ENCODE results near the gene DAB2.
A peak's percentile ranks its signal among the peaks of the same experiment; 100 is the strongest.

DAB2 gene

GRCh38 chr5:39424736-39425637, at the start of gene DAB2:
Gene DAB2 (minus strand): TSS chr5:39424980. CDS start chr5:39394320, 30,660 bp downstream.
- DNase-seq: peak; percentile 43

DNA sequence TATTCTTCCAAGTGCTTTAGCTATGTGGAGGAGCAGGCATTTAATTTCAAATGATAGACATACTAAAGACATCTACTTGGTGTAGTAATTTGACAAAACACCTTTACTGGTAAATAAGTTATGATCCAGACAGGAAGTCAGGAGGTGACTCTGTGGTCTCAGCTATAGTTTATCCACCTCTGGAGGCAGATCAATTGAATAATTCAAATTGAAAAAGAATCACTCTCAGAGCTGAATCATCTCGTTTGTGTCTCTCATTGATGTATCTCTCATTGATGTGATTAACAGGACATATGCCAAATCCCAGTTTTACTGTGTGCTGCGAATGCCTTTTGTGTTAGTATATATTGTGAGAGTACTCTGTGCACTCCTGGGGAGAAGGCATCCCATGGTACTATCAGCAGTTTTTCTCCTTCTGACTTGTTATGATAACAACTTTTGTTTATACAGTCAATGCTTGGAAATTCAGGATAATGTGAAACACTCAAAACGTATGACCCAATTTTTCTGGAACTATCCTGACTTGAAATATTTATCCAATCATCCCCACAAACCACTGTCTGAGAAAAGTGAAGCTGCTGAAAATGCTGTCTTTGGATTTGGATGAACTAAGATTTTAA, 48.5 kb upstream of the DAB2 start:
- no peak for DNase-seq

DNA sequence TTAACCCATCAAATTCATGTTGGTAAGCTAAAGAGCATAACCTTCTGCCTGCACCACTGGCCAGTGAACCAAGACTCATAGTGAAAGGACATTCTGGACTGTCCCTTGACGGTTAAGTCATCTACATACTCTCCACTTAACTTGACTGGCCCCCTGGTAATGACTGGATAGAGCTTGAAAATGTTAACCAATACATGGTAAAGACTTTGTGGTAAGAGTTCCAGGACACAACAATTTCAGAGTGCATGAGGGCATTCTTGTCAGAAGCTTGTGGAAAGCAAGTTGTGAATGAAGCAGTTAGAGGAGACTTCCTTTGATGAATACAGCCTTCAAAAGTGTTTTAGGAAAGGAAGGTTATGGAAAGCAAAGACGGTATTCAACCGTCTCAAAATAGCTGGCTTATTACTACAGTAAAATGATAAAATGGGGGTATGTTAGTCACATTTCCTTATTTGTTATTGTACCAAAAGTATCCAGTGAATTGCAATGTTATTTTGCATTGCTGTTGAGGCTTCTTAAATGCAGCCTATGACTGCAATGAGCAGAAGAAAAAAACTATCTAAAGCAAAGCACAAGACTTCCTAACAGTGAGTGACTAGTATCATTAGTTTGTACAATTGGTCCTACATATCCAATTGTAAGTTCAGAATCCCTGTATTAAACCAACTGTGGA, 47.2 kb upstream of the DAB2 start:
- DNase-seq: no peak

DNA sequence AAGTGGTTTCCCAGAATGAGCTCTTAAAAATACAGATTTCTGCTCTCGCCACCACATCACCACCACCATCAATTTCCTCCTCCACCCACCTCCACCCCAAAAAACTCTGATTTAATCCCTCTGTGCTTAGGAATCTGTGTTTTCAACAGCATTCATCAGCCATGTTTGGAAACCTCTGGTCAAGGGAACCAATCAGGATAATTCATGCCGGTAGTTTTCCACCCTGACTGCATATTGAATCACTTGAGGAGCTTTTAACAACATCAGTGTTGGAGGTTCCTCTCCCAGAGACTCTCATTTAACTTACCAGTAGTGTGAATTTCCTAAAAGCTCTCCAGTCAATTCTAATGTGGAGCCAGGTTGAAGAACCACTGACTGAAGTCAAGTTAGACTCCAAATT, 46.0 kb upstream of the DAB2 start:
- DNase-seq: no peak

GRCh38 chr5:39469777-39470415, 45.1 kb upstream of the DAB2 start:
- no peak for DNase-seq

GRCh38 chr5:39469176-39469575, 44.4 kb upstream of the DAB2 start:
- DNase-seq: no peak

- DNase-seq: no peak
These were observed 42.1 kb upstream of the DAB2 start for GRCh38 chr5:39466846-39467245.

- no peak for DNase-seq
These were observed 41.1 kb upstream of the DAB2 start for GRCh38 chr5:39465843-39466242.

DNA sequence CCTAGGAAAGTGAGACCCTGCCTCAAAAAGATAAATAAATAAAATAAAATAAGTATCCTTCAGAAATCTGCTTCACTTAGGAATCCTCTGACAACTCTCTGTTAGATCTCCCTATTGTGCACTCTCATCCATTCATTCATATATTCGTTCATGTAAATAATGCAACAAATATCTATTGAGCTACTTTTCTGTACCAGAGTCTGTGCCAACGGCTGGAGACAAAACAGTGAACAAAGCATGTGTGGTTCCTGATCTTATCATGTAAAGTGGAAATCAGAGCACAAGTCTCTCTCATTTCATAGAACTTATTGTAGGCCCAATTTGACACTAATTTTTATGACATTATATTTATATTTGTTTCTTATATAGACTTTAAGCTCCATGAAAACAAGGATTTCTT, 40.3 kb upstream of the DAB2 start:
- DNase-seq: no peak

- DNase-seq: no peak
These were observed 39.3 kb upstream of the DAB2 start for GRCh38 chr5:39464088-39464487.

DNA sequence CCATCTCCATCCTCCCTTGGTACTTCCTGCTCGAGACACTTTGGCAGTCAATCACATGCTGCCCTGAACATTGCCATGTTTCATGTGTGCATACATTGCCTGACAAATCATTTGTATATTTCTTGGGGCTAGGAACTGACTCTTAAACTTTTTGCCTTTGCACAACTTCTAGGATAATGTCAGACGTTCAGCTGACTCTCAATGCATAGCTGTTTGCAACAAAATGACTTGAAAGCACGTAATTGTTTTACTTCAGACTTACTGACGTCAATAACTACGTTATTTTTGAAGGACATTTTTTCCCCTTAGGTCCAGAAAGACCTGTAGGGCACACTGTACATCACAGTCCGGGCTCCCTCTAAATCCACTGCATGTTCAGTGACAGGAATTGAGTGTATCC, 37.4 kb upstream of the DAB2 start:
- DNase-seq: no peak

GRCh38 chr5:39461007-39461682, 36.4 kb upstream of the DAB2 start:
- DNase-seq: peak; percentile 28

DNA sequence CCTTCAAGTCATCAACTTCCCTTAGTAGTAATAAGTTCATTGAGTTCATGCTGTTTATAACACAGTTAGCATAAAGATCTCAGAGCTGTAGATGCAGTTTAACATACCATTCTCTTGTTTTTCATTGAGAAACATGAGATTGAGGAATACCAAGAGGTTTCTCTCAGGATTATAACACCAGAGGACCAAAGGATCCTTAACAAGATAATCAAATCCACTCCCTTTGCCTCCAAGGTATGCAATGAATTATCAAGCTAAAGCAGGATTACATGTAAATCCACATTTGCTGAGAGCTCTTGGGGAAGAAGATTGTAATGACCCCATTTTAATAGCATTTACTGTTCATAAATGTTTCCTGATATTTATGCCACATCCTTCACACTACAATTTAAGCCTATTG, 35.1 kb upstream of the DAB2 start:
- DNase-seq: no peak

DNA sequence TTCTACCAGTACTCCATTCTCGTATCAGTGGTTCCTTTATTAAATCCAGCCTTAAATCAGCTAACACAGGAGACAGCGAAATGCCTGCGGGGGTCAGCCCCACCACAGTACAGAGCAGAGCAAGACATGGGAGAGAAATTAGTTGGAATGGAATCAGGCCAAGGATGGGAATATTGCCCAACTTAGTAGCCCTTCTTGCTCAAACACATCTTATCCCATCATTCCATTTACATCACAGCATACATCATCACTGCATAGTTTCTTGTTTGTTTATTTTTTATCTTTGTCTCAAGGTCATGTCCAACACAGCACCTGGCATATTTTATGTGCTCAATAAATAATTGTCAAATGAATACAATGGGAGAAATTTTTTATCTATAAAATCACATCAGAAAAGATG, 34.3 kb upstream of the DAB2 start:
- no peak for DNase-seq

GRCh38 chr5:39455645-39456044, 30.9 kb upstream of the DAB2 start:
- DNase-seq: no peak

DNA sequence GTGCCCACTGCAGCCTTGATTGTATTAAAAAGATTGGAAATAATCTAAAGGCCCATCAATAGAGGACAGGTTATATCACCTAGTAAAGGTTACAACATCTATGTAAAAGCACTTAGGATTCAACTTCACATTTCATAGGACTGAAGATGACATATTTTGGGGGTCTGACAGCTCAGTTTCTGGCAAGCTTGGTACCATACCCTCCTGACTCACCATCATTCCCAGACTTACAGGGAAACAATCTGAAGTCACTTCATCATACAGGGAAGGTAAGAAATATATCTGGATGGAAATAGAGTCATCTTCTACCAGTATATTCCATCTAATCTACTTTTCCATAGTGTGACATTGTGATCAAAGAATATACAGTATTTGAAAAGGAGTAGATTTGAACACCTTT, 28.8 kb upstream of the DAB2 start:
- no peak for DNase-seq

DNA sequence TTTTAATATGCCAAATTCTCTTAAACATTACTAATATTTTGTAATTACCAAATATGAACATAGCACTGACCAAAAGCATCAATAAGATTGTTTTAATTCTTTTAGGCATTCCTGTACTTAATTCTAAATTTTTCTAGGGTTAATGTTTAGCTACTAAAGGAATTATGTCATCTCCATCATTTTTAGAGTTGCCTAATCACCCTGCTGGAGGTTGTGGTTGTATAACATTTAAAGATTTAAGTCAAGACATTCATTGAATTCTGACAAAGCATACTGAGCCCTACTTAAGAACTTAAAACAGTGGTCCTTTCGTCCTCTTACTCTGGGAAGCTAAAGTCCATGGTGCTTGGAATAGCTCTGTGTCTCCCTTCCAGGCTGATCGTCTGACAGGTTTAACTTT, 28.1 kb upstream of the DAB2 start:
- no peak for DNase-seq

GRCh38 chr5:39451276-39451941, 26.6 kb upstream of the DAB2 start:
- DNase-seq: no peak

DNA sequence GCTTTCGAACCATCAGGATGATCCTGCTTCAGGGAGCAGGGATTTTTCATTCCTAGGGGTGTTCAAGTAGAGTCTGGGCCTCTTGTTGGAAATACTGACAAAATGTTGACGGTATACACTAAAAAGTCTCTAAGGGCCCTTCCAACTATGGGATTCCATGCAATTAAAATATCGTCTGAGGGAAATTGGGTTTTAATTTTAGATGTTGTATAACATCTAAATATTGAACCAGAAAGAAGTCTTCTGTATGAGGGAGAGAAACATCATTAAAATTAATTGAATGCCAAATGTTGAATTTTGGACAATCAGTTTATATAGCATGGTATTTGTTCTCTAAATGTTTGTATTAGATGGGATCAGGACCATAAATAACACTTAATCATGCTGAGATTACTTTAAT, 25.7 kb upstream of the DAB2 start:
- no peak for DNase-seq

DNA sequence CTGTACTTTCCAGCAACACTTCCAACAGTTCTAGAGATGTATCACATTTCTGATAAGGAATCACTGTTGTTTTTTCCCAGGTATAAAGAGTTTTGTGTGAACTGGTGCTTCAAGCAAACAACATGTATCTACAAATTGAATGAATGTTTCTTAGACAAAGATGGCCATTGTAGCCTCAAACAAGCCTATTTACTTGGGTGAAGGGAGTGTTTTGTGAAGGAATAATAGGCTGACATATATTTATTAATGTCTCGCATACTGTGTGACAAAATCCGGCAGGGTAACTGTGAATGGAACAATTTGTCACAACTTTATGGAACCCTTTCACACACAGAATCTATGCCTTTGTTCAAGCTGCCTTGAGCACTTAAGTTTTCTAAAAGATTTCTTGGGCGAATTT, 24.8 kb upstream of the DAB2 start:
- DNase-seq: no peak

DNA sequence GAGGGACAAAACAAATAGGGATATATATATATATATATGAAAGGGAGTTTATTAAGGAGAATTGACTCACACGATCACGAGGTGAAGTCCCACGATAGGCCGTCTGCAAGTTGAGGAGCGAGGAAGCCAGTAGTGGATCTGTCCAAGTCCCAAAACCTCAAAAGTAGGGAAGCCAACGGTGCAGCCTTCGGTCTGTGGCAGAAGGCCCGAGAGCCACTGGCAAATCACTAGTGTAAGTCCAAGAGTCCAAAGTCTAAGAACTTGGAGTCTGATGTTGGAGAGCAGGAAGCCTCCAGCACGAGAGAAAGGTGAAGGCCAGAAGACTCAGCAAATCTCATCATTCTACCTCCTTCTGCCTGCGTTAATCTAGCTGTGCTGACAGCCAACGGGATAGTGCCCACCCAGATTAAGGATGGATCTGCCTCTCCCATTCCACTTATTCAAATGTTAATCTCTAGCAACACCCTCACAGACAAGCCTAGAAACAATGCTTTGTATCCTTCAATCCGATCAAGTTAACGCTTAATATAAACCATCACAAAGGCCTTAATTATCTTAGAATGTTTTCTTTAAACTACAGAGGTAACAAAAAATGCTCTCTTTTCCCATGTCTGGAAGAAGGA, 23.8 kb upstream of the DAB2 start:
- no peak for DNase-seq

- DNase-seq: no peak
These were observed 23.2 kb upstream of the DAB2 start for GRCh38 chr5:39447968-39448367.
